Liver (tissue), 9 donors: ENCODE data around the gene BOD1L1. TPM values are rescaled to one million over a fixed set of nuclear protein-coding genes. Genes with fewer than 3 reads are reported as not detected.

Experiments
- DNase-seq: peaks from one replicate; pipeline ENCODE4 v3.0.0-alpha.2; 2017; ENCODE audit warnings: low spot score
- H3K27ac ChIP-seq, 2 donors: one replicate each; pipeline ENCODE4 v1.7.0; 2013; ENCODE audit warnings: inconsistent platforms in 2 of 2, low read length in 2 of 2, control low read depth in 1 of 2, low read depth in 1 of 2, mild to moderate bottlenecking in 1 of 2
- H3K27me3 ChIP-seq, 4 donors: one replicate each; pipeline versions ENCODE4 v1.6.1 to v1.7.0; 2013; ENCODE audit warnings: low read length in 3 of 4, inconsistent platforms in 1 of 4, mild to moderate bottlenecking in 1 of 4, moderate library complexity in 1 of 4; ENCODE audit not compliant: control insufficient read depth in 4 of 4, insufficient read depth in 4 of 4
- H3K36me3 ChIP-seq, 4 donors: one replicate each; pipeline versions ENCODE4 v1.6.1 to v1.7.0; 2013; ENCODE audit warnings: low read length in 3 of 4, mild to moderate bottlenecking in 3 of 4, low read depth in 1 of 4, moderate library complexity in 1 of 4; ENCODE audit not compliant: control insufficient read depth in 4 of 4, insufficient read depth in 3 of 4
- H3K4me1 ChIP-seq, 4 donors: one replicate each; pipeline versions ENCODE4 v1.6.1 to v1.7.0; 2013; ENCODE audit warnings: low read length in 3 of 4, mild to moderate bottlenecking in 3 of 4, moderate library complexity in 1 of 4; ENCODE audit not compliant: control insufficient read depth in 4 of 4, insufficient read depth in 4 of 4
- H3K4me3 ChIP-seq, 3 donors: one replicate each; pipeline versions ENCODE4 v1.6.1 to v1.7.0; 2013; ENCODE audit warnings: low read length in 3 of 3, control low read depth in 1 of 3, low read depth in 1 of 3, mild to moderate bottlenecking in 1 of 3
- H3K9ac ChIP-seq, 2 donors: one replicate each; pipeline ENCODE4 v1.7.0; 2013; ENCODE audit warnings: low read length in 2 of 2, mild to moderate bottlenecking in 2 of 2, moderate library complexity in 2 of 2, control low read depth in 1 of 2, low read depth in 1 of 2
- H3K9me3 ChIP-seq, 4 donors: one replicate each; pipeline versions ENCODE4 v1.6.1 to v1.7.0; 2013; ENCODE audit warnings: low read length in 3 of 4; ENCODE audit not compliant: control insufficient read depth in 4 of 4
- EGR1 ChIP-seq, 2 donors: IDR thresholded peaks; 2 replicates each; pipeline ENCODE4 v1.6.1; 2016 to 2018; ENCODE audit warnings: antibody characterized with exemption in 2 of 2, low read depth in 2 of 2
- FOXA1 ChIP-seq: IDR thresholded peaks from 2 replicates; pipeline ENCODE4 v1.6.1; 2016; ENCODE audit warnings: antibody characterized with exemption
- GABPA ChIP-seq, 2 donors: IDR thresholded peaks in 1 of 2; conservative IDR thresholded peaks in 1 of 2; 2 replicates each; pipeline ENCODE4 v1.6.1; 2016; ENCODE audit warnings: antibody characterized with exemption in 2 of 2, mild to moderate bottlenecking in 1 of 2, moderate library complexity in 1 of 2
- HNF4A ChIP-seq, 2 donors: conservative IDR thresholded peaks; 2 replicates each; pipeline ENCODE4 v1.6.1; 2016; ENCODE audit warnings: antibody characterized with exemption in 2 of 2, mild to moderate bottlenecking in 2 of 2
- JUND ChIP-seq, 2 donors: IDR thresholded peaks; 2 replicates each; pipeline ENCODE4 v1.6.1; 2016; ENCODE audit warnings: antibody characterized with exemption in 2 of 2
- NR2F2 ChIP-seq: IDR thresholded peaks from 2 replicates; pipeline ENCODE4 v1.6.1; 2016; ENCODE audit warnings: antibody characterized with exemption
- RAD21 ChIP-seq, 2 donors: IDR thresholded peaks; 2 replicates each; pipeline ENCODE4 v1.6.1; 2016; ENCODE audit warnings: antibody characterized with exemption in 2 of 2, mild to moderate bottlenecking in 2 of 2
- RXRA ChIP-seq, 2 donors: IDR thresholded peaks; 2 replicates each; pipeline ENCODE4 v1.6.1; 2017 to 2018; ENCODE audit warnings: antibody characterized with exemption in 2 of 2, mild to moderate bottlenecking in 1 of 2
- SP1 ChIP-seq: IDR thresholded peaks from 2 replicates; pipeline ENCODE4 v1.6.1; 2018; ENCODE audit warnings: antibody characterized with exemption, mild to moderate bottlenecking
- TAF1 ChIP-seq: conservative IDR thresholded peaks from 2 replicates; pipeline ENCODE4 v1.6.1; 2016; ENCODE audit warnings: antibody characterized with exemption, mild to moderate bottlenecking
- YY1 ChIP-seq: IDR thresholded peaks from 2 replicates; pipeline ENCODE4 v1.6.1; 2016; ENCODE audit warnings: antibody characterized with exemption, mild to moderate bottlenecking
- WGBS: extraction: QIAGEN DNeasy Blood & Tissue Kit; methylation state at CpG from one replicate; pipeline ENCODE4 v1.1.7; 2013; 5-methylcytosine and 5-hydroxymethylcytosine counted together
- polyA plus RNA-seq, 2 donors: library from polyadenylated mRNA; stranded (reverse) in 1 of 2; unstranded in 1 of 2; fragments of 200-250 nt in 1 of 2; fragments of >200 nt in 1 of 2; fragmentation: Nextera tagmentation in 1 of 2; extraction: Ambion mirVana in 1 of 2; gene quantifications; one replicate each; pipeline versions ENCODE4 v1.2.1 to v1.2.3, GENCODE V29; 2013 to 2015
- total RNA-seq, 2 donors: library from RNA; depleted of rRNA; stranded (reverse); fragments of >200 nt; gene quantifications; one replicate each; pipeline ENCODE4 v1.2.3, GENCODE V29; 2014
- TF ChIP-seq, protein P1 (sequence below): IDR thresholded peaks from 2 replicates; pipeline ENCODE4 v1.6.1; 2016; ENCODE audit warnings: antibody characterized with exemption
- TF ChIP-seq, protein P2 (sequence below): fragments of 150-350 bp; IDR thresholded peaks from 2 replicates; pipeline ENCODE4 v1.5.1; 2017; ENCODE audit warnings: improper control_type of control experiment, low read depth, low read length; ENCODE audit not compliant: missing input control
- TF ChIP-seq, protein P3 (sequence below): IDR thresholded peaks from 2 replicates; pipeline ENCODE4 v1.6.1; 2016; ENCODE audit warnings: antibody characterized with exemption
- TF ChIP-seq, protein P4 (sequence below): IDR thresholded peaks from 2 replicates; pipeline ENCODE4 v1.6.1; 2016; ENCODE audit warnings: antibody characterized with exemption
- TF ChIP-seq, protein P5 (sequence below): IDR thresholded peaks from 2 replicates; pipeline ENCODE4 v1.6.1; 2016; ENCODE audit warnings: antibody characterized with exemption, mild to moderate bottlenecking
- donor health status: healthy.
- donor health status: healthy.
- donor health status: healthy.
- donor health status: healthy.
- donor health status: healthy.

BOD1L1 gene
- total and polyA plus RNA-seq, 4 donors = 4.1 to 19.2 (median 10.2) TPM

DNA sequence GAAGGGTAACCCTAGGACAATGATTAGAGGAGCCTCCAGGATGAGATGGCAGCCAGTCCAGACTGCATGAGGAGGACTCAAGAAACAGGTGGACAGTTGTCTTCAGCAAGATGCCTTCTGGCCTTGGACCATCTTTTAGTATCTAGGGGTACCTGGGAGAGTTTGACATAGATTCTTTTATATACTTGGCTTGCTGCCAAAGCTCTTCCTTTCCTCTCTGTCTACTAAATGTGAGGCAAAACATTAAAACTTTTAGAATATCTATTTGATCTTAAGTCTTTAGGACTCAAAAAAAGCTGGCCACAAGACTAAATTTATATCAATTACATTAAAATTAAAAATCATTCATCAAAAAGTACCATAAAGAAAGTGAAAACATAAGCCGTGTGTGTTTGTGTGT lies 64.6 kb downstream of the BOD1L1 start:
- WGBS = 99% methylated on average over 1 of the region's 1 CpG
- DNase-seq = no peak
- Histone ChIP-seq H3K4me3 (no peak overlapping the region), H3K27ac (no peak overlapping the region), H3K36me3 (peaks cover 0 to under 1% (median 0%) of the 10 kb centered on the region in 4 donors), H3K9me3 (no peaks in the 10 kb centered on the region), H3K9ac (no peak overlapping the region), H3K27me3 (no peaks in the 10 kb centered on the region), H3K4me1 (no peaks in the 10 kb centered on the region)
- TF ChIP-seq, protein P1, sequence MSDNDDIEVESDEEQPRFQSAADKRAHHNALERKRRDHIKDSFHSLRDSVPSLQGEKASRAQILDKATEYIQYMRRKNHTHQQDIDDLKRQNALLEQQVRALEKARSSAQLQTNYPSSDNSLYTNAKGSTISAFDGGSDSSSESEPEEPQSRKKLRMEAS = no peak
- TF ChIP-seq FOXA1 (no peak), TAF1 (no peak), EGR1 (IDR thresholded peaks at IDR 0.05; ENCODE audit: low read depth in 2 of 2) (no peak), YY1 (no peak), GABPA (IDR thresholded peaks at IDR 0.05 in 1 of 2, conservative IDR thresholded peaks at IDR 0.05 in 1 of 2) (no peak), JUND (IDR thresholded peaks at IDR 0.05) (no peak), SP1 (no peak), RAD21 (IDR thresholded peaks at IDR 0.05) (no peak), RXRA (IDR thresholded peaks at IDR 0.05) (no peak)
- TF ChIP-seq, protein P2, sequence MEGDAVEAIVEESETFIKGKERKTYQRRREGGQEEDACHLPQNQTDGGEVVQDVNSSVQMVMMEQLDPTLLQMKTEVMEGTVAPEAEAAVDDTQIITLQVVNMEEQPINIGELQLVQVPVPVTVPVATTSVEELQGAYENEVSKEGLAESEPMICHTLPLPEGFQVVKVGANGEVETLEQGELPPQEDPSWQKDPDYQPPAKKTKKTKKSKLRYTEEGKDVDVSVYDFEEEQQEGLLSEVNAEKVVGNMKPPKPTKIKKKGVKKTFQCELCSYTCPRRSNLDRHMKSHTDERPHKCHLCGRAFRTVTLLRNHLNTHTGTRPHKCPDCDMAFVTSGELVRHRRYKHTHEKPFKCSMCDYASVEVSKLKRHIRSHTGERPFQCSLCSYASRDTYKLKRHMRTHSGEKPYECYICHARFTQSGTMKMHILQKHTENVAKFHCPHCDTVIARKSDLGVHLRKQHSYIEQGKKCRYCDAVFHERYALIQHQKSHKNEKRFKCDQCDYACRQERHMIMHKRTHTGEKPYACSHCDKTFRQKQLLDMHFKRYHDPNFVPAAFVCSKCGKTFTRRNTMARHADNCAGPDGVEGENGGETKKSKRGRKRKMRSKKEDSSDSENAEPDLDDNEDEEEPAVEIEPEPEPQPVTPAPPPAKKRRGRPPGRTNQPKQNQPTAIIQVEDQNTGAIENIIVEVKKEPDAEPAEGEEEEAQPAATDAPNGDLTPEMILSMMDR = no peak
- TF ChIP-seq, protein P3, sequence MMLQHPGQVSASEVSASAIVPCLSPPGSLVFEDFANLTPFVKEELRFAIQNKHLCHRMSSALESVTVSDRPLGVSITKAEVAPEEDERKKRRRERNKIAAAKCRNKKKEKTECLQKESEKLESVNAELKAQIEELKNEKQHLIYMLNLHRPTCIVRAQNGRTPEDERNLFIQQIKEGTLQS = no peak
- TF ChIP-seq, protein P4, sequence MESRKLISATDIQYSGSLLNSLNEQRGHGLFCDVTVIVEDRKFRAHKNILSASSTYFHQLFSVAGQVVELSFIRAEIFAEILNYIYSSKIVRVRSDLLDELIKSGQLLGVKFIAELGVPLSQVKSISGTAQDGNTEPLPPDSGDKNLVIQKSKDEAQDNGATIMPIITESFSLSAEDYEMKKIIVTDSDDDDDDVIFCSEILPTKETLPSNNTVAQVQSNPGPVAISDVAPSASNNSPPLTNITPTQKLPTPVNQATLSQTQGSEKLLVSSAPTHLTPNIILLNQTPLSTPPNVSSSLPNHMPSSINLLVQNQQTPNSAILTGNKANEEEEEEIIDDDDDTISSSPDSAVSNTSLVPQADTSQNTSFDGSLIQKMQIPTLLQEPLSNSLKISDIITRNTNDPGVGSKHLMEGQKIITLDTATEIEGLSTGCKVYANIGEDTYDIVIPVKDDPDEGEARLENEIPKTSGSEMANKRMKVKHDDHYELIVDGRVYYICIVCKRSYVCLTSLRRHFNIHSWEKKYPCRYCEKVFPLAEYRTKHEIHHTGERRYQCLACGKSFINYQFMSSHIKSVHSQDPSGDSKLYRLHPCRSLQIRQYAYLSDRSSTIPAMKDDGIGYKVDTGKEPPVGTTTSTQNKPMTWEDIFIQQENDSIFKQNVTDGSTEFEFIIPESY = no peak
- TF ChIP-seq, protein P5, sequence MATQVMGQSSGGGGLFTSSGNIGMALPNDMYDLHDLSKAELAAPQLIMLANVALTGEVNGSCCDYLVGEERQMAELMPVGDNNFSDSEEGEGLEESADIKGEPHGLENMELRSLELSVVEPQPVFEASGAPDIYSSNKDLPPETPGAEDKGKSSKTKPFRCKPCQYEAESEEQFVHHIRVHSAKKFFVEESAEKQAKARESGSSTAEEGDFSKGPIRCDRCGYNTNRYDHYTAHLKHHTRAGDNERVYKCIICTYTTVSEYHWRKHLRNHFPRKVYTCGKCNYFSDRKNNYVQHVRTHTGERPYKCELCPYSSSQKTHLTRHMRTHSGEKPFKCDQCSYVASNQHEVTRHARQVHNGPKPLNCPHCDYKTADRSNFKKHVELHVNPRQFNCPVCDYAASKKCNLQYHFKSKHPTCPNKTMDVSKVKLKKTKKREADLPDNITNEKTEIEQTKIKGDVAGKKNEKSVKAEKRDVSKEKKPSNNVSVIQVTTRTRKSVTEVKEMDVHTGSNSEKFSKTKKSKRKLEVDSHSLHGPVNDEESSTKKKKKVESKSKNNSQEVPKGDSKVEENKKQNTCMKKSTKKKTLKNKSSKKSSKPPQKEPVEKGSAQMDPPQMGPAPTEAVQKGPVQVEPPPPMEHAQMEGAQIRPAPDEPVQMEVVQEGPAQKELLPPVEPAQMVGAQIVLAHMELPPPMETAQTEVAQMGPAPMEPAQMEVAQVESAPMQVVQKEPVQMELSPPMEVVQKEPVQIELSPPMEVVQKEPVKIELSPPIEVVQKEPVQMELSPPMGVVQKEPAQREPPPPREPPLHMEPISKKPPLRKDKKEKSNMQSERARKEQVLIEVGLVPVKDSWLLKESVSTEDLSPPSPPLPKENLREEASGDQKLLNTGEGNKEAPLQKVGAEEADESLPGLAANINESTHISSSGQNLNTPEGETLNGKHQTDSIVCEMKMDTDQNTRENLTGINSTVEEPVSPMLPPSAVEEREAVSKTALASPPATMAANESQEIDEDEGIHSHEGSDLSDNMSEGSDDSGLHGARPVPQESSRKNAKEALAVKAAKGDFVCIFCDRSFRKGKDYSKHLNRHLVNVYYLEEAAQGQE = no peak

DNA sequence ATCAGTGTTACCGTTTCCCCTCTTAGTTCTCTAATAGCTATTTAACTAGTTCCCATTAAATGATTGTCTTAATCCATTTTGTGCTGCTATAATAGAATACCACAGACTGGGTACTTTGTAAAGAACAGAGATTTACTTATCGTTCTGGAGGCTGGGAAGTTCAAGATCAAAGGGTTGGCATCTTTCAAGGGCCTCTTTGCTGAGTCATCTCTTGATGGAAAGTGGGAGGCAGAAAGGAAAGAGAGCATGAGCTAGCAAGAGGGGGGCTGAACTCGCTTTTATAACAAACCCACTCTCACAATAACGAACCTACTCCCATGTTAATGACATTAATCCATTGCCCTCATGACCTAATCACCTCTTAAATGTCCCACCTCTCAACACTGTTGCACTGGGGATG lies 65.9 kb downstream of the BOD1L1 start:
- Histone ChIP-seq H3K4me3 (no peak overlapping the region), H3K4me1 (no peaks in the 10 kb centered on the region), H3K9me3 (no peaks in the 10 kb centered on the region), H3K36me3 (no peaks in the 10 kb centered on the region), H3K9ac (no peak overlapping the region), H3K27ac (no peak overlapping the region), H3K27me3 (no peaks in the 10 kb centered on the region)
- DNase-seq = no peak
- 76% methylated on average over 4 of the region's 4 CpGs for WGBS
- TF ChIP-seq, protein P2 = no peak
- TF ChIP-seq FOXA1 (no peak), HNF4A (conservative IDR thresholded peaks at IDR 0.05) (no peak), EGR1 (IDR thresholded peaks at IDR 0.05; ENCODE audit: low read depth in 2 of 2) (no peak), NR2F2 (no peak), TAF1 (no peak), SP1 (no peak)
- TF ChIP-seq, protein P5 = no peak
